ENCODE data around the gene REST.

REST gene, protein sequence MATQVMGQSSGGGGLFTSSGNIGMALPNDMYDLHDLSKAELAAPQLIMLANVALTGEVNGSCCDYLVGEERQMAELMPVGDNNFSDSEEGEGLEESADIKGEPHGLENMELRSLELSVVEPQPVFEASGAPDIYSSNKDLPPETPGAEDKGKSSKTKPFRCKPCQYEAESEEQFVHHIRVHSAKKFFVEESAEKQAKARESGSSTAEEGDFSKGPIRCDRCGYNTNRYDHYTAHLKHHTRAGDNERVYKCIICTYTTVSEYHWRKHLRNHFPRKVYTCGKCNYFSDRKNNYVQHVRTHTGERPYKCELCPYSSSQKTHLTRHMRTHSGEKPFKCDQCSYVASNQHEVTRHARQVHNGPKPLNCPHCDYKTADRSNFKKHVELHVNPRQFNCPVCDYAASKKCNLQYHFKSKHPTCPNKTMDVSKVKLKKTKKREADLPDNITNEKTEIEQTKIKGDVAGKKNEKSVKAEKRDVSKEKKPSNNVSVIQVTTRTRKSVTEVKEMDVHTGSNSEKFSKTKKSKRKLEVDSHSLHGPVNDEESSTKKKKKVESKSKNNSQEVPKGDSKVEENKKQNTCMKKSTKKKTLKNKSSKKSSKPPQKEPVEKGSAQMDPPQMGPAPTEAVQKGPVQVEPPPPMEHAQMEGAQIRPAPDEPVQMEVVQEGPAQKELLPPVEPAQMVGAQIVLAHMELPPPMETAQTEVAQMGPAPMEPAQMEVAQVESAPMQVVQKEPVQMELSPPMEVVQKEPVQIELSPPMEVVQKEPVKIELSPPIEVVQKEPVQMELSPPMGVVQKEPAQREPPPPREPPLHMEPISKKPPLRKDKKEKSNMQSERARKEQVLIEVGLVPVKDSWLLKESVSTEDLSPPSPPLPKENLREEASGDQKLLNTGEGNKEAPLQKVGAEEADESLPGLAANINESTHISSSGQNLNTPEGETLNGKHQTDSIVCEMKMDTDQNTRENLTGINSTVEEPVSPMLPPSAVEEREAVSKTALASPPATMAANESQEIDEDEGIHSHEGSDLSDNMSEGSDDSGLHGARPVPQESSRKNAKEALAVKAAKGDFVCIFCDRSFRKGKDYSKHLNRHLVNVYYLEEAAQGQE

DNA sequence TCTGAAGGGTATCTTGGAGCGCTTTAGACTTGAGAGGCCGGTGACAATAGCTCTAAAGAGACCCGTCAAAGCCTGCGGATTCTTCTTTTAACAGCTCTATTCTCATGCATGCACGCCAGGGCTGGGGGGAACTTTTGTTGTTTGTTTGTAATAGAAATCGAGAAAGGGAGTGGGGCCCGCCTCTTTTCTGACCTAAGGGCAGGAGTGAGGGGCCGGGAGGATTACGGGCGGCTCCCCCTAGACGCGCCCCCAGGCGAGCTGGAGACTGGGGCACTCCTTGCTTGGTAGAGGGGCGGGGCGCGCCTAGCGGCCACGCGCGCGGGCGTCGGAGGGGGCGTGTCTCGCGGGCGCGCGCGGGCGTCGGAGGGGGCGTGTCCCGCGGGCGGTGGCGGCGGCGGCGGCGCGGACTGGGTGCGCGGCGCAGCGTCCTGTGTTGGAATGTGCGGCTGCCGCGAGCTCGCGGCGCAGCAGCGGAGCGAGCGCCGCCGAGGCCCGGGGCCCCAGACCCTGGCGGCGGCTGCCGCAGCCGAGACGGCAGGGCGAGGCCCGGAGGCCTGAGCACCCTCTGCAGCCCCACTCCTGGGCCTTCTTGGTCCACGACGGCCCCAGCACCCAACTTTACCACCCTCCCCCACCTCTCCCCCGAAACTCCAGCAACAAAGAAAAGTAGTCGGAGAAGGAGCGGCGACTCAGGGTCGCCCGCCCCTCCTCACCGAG lies at the start of gene REST:
Gene REST, plus strand, starts transcription at position 412 of the 717 bp plus-strand sequence. CDS start 2,739 bp downstream, outside the sequence.
- peak within 1 kb of the TSS; percentile 92 for H3K4me3 Mint-ChIP-seq
- H3K9me3 Mint-ChIP-seq = no peaks in the 10 kb centered on the region
- peaks cover 19% of the 10 kb centered on the region for H3K27me3 Mint-ChIP-seq (ENCODE audit: low read depth, poor library complexity)
- peak; percentile 86 for DNase-seq
- peak within 1 kb of the TSS; percentile 92 for H3K27ac Mint-ChIP-seq
- H3K4me1 Mint-ChIP-seq = peaks cover 42% of the 10 kb centered on the region
- H3K36me3 Mint-ChIP-seq (ENCODE audit: low read depth) = peaks cover 18% of the 10 kb centered on the region
- TF ChIP-seq, protein P1, sequence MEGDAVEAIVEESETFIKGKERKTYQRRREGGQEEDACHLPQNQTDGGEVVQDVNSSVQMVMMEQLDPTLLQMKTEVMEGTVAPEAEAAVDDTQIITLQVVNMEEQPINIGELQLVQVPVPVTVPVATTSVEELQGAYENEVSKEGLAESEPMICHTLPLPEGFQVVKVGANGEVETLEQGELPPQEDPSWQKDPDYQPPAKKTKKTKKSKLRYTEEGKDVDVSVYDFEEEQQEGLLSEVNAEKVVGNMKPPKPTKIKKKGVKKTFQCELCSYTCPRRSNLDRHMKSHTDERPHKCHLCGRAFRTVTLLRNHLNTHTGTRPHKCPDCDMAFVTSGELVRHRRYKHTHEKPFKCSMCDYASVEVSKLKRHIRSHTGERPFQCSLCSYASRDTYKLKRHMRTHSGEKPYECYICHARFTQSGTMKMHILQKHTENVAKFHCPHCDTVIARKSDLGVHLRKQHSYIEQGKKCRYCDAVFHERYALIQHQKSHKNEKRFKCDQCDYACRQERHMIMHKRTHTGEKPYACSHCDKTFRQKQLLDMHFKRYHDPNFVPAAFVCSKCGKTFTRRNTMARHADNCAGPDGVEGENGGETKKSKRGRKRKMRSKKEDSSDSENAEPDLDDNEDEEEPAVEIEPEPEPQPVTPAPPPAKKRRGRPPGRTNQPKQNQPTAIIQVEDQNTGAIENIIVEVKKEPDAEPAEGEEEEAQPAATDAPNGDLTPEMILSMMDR (IDR thresholded peaks at IDR 0.05) = no peak

DNA sequence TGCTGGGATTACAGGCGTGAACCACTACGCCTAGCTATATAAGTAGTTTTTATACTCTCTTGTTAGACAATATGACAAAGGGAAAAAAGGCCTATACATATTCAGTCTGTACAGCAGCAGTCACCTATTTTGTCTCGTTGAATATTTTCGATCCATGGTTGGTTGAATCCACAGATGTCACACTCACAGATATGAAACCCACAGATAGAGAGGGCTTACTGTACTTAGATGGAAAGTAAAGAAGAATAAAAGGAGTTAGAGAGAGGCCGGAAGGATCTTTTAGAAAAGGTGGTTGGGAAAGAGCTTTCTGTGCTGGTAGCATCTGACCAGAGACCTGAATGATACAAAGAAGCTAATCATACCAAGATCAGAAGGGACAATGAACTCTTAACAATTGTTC lies 47.9 kb upstream of the REST start:
- H3K27me3 Mint-ChIP-seq (ENCODE audit: low read depth, poor library complexity) = peaks cover 10% of the 10 kb centered on the region
- H3K9me3 Mint-ChIP-seq = no peaks in the 10 kb centered on the region
- no peaks in the 10 kb centered on the region for H3K36me3 Mint-ChIP-seq (ENCODE audit: low read depth)
- H3K4me1 Mint-ChIP-seq = no peaks in the 10 kb centered on the region
- no peak for DNase-seq
- TF ChIP-seq, protein P1 (IDR thresholded peaks at IDR 0.05) = no peak
- no peak overlapping the region for H3K4me3 Mint-ChIP-seq
- peak overlapping the region; percentile 49 for H3K27ac Mint-ChIP-seq

- no peak for DNase-seq
- H3K4me3 Mint-ChIP-seq = no peak overlapping the region
- H3K36me3 Mint-ChIP-seq (ENCODE audit: low read depth) = no peaks in the 10 kb centered on the region
- no peaks in the 10 kb centered on the region for H3K9me3 Mint-ChIP-seq
- no peak overlapping the region for H3K27ac Mint-ChIP-seq
- TF ChIP-seq, protein P1 (IDR thresholded peaks at IDR 0.05) = no peak
- H3K27me3 Mint-ChIP-seq (ENCODE audit: low read depth, poor library complexity) = peaks cover 12% of the 10 kb centered on the region
- no peaks in the 10 kb centered on the region for H3K4me1 Mint-ChIP-seq
Observed at GRCh38 chr4:56860781-56861180, 46.9 kb upstream of the REST start.

DNA sequence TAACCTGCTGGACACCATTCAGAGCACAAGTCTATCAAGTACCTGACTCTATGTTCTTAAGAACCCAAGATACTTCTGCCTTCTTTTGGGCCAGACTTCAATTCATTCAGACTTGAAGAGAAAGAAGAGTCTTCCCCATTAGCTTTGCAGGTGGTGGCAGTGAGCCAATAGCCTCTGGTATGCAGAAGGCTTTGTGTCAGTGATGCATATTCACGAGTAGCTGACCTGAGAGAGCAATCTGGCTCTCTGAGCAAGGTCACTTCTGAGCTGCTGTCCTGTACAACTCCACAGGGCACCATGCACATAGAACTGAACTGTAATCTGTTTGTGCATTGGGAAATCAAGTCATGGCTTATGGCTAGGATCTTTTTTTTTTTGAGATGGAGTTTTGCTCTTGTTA lies 46.3 kb upstream of the REST start:
- TF ChIP-seq, protein P1 (IDR thresholded peaks at IDR 0.05) = no peak
- Mint-ChIP-seq H3K27ac (no peak overlapping the region), H3K36me3 (ENCODE audit: low read depth) (no peaks in the 10 kb centered on the region), H3K27me3 (ENCODE audit: low read depth, poor library complexity) (peaks cover 13% of the 10 kb centered on the region), H3K4me1 (no peaks in the 10 kb centered on the region), H3K9me3 (no peaks in the 10 kb centered on the region), H3K4me3 (no peak overlapping the region)
- no peak for DNase-seq

DNA sequence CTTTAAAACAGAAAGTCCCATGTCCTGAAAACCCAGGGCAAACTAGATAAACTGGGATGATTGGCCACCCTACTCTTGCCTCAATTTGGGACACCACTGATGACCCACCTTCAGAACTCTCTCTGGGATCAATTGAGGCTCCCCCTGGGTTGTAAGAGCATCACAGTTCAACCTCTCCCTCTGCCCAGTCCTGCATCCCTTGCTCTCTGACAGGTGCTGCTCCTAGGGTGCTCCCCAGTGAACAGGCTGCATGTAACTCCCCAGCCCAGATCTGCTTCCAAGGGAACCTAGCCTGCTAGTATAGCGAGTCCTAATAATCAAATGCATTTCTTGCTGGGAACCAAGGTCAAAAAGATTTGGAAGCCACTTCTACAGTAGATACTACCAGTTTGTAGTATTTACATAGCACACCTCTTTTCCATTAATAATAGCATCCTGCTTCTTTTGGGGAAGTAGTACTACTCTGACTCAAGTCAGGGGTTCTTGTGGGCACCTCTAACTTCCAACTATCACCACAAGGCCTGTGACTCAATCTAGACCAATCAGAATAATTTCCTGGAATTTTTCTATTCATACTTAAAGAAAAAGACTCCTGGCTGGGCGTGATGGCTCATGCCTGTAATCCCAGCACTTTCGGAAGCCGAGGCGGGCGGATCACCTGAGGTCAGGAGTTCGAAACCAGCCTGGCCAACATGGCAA lies 44.1 kb upstream of the REST start:
- DNase-seq = no peak
- H3K4me1 Mint-ChIP-seq = no peaks in the 10 kb centered on the region
- H3K27ac Mint-ChIP-seq = no peak overlapping the region
- no peaks in the 10 kb centered on the region for H3K9me3 Mint-ChIP-seq
- peaks cover 13% of the 10 kb centered on the region for H3K27me3 Mint-ChIP-seq (ENCODE audit: low read depth, poor library complexity)
- TF ChIP-seq, protein P1 (IDR thresholded peaks at IDR 0.05) = no peak
- no peak overlapping the region for H3K4me3 Mint-ChIP-seq
- no peaks in the 10 kb centered on the region for H3K36me3 Mint-ChIP-seq (ENCODE audit: low read depth)
